ENCODE measurements around the gene ZNF561.

- no peak for TF ChIP-seq POLR2AphosphoS5 (IDR thresholded peaks at IDR 0.05; ENCODE audit: borderline replicate concordance, low read depth, low read length)
- TF ChIP-seq EZH2 (IDR thresholded peaks at IDR 0.05): no peak
- no peak for TF ChIP-seq FOXP2 (optimal IDR thresholded peaks at IDR 0.05; ENCODE audit: control extremely low read depth, extremely low read length, insufficient read depth)
These were observed 6.8 kb upstream of the ZNF561 start for GRCh38 chr19:9627856-9628255.
